PC-9 (cell line): Measurements from ENCODE around the gene MPL. TPM values are rescaled to one million over a fixed set of nuclear protein-coding genes. Genes with fewer than 3 reads are reported as not detected.

ENCODE experiments used
- BruUV-seq: library from RNA; stranded (reverse); fragments of 400-500 nt; replicated peaks from 2 replicates; lab custom pipeline; 2021; lab: Mats Ljungman, UMichigan
- CTCF ChIA-PET: fragments of 300-600 bp; sonication (Branson Sonifier 250); formaldehyde crosslinking; loops from one replicate; lab custom pipeline; 2022; ENCODE audit warnings: antibody characterized with exemption; lab: Charles Lee
- POLR2A ChIA-PET: fragments of 300-600 bp; sonication (Branson Sonifier 250); formaldehyde crosslinking; loops from one replicate; lab custom pipeline; 2022; ENCODE audit warnings: antibody characterized with exemption; ENCODE audit not compliant: unreplicated experiment; lab: Charles Lee
- DNase-seq, 2 experiments: peaks; one replicate each; pipeline versions ENCODE4 v3.0.0 to v3.0.0-alpha.2; 2015 to 2022; ENCODE audit warnings: mixed read lengths in 1 of 2
- H2AFZ ChIP-seq: fragments of 200-600 bp; sonication (generic); 2 replicates; pipeline ENCODE4 v1.8.1; 2017; ENCODE audit warnings: antibody characterized with exemption
- H3F3A ChIP-seq: fragments of 200-600 bp; sonication (generic); 2 replicates; pipeline ENCODE4 v1.8.1; 2017; ENCODE audit warnings: antibody characterized with exemption, mild to moderate bottlenecking, low read depth; ENCODE audit not compliant: insufficient read depth
- H3K27ac ChIP-seq: fragments of 200-600 bp; sonication (generic); 2 replicates; pipeline ENCODE4 v1.6.1; 2016; ENCODE audit warnings: mixed run types
- H3K27me3 ChIP-seq: fragments of 200-600 bp; sonication (generic); 2 replicates; pipeline ENCODE4 v1.6.1; 2016; ENCODE audit warnings: low read depth, mixed run types; ENCODE audit not compliant: insufficient read depth
- H3K36me3 ChIP-seq: fragments of 200-600 bp; sonication (generic); 2 replicates; pipeline ENCODE4 v1.6.1; 2016; ENCODE audit warnings: low read depth, mixed run types
- H3K4me1 ChIP-seq: fragments of 200-600 bp; sonication (generic); replicated peaks from 2 replicates; pipeline ENCODE4 v1.6.1; 2016; ENCODE audit warnings: mixed run types; ENCODE audit not compliant: insufficient read depth
- H3K4me2 ChIP-seq: fragments of 200-600 bp; sonication (generic); 2 replicates; pipeline ENCODE4 v1.6.1; 2017; ENCODE audit warnings: mixed run types
- H3K4me3 ChIP-seq: fragments of 200-600 bp; sonication (generic); 2 replicates; pipeline ENCODE4 v1.6.1; 2016; ENCODE audit warnings: mixed run types
- H3K79me2 ChIP-seq: fragments of 200-600 bp; sonication (generic); 2 replicates; pipeline ENCODE4 v1.6.1; 2017; ENCODE audit warnings: low read depth, mixed run types
- H3K9me2 ChIP-seq: fragments of 200-600 bp; sonication (generic); 2 replicates; pipeline ENCODE4 v1.8.1; 2017; ENCODE audit warnings: mild to moderate bottlenecking; ENCODE audit not compliant: insufficient read depth
- H3K9me3 ChIP-seq: fragments of 200-600 bp; sonication (generic); 2 replicates; pipeline ENCODE4 v1.8.1; 2016; ENCODE audit warnings: low read depth; ENCODE audit not compliant: insufficient read depth
- H4K20me1 ChIP-seq: fragments of 200-600 bp; sonication (generic); 2 replicates; pipeline ENCODE4 v1.8.1; 2017; ENCODE audit not compliant: insufficient read depth
- CTCF ChIP-seq: fragments of 200-600 bp; sonication (generic); conservative IDR thresholded peaks from 2 replicates; pipeline ENCODE4 v1.6.1; 2017; ENCODE audit warnings: mixed run types, antibody characterized with exemption, mild to moderate bottlenecking, moderate library complexity
- EZH2 ChIP-seq: fragments of 200-600 bp; sonication (generic); IDR thresholded peaks from 2 replicates; pipeline ENCODE4 v1.8.0; 2017; ENCODE audit warnings: antibody characterized with exemption, low read depth
- intact Hi-C: fragments of 100-400 bp; cut with micrococcal nuclease; formaldehyde crosslinking; loops from one replicate; pipeline ENCODE4 v1.10.0; 2022; ENCODE audit not compliant: unreplicated experiment
- total RNA-seq: library from RNA; stranded (reverse); gene quantifications from 2 replicates; pipeline ENCODE4 v1.2.3, GENCODE V29; 2021

The MPL gene
- total RNA-seq, 1 experiment from 2014 or later = 0.76 TPM

GRCh38 chr1:43377831-43378230, 40.2 kb downstream of the MPL start:
- peaks cover 4% of the 10 kb centered on the region; the same call in 1 of the 2 replicates for H3K36me3 ChIP-seq
- H3K4me3 ChIP-seq = no peak overlapping the region
- H3K79me2 ChIP-seq = 0 out of 2 replicates have a peak, but pooled peaks cover 6% of the 10 kb centered on the region
- no peaks in the 10 kb centered on the region for H3K9me3 ChIP-seq
- no peaks in the 10 kb centered on the region for H4K20me1 ChIP-seq
- peaks cover 18% of the 10 kb centered on the region for H3K4me1 ChIP-seq
- no peak for DNase-seq
- H3K27ac ChIP-seq = no peak overlapping the region
- no peaks in the 10 kb centered on the region for H3K9me2 ChIP-seq
- no TSS peak for BruUV-seq
- ChIA-PET POLR2A (interaction anchor here (0.7 kb wide), 1 partner anchor 12 kb away, joined by 14 read pairs; the partner anchor contains the start of genes MED8 and SZT2), CTCF (interaction anchor here (0.6 kb wide), 2 partner anchors 143 to 465 kb away, joined by 3 read pairs; no protein-coding TSS in a partner anchor)
- peaks cover 24% of the 10 kb centered on the region for H3F3A ChIP-seq
- no peaks in the 10 kb centered on the region for H3K27me3 ChIP-seq
- H2AFZ ChIP-seq = no peak overlapping the region
- TF ChIP-seq EZH2 (no peak), CTCF (no peak)
- H3K4me2 ChIP-seq = no peak overlapping the region
- intact Hi-C loops = no loop called here

- Histone ChIP-seq H4K20me1 (no peaks in the 10 kb centered on the region), H2AFZ (no peak overlapping the region), H3K36me3 (peaks cover 11% of the 10 kb centered on the region; the same call in 1 of the 2 replicates), H3K4me3 (no peak overlapping the region), H3K9me3 (no peaks in the 10 kb centered on the region), H3K27ac (no peak overlapping the region), H3F3A (peaks cover 19% of the 10 kb centered on the region; the same call in 1 of the 2 replicates), H3K4me1 (peaks cover 2% of the 10 kb centered on the region; the same call in 1 of the 2 replicates), H3K4me2 (no peak overlapping the region), H3K9me2 (no peaks in the 10 kb centered on the region), H3K27me3 (no peaks in the 10 kb centered on the region), H3K79me2 (0 out of 2 replicates have a peak, but pooled peaks cover 2% of the 10 kb centered on the region)
- BruUV-seq = no TSS peak
- intact Hi-C loops = no loop called here
- POLR2A ChIA-PET = no interaction called here
- no peak for TF ChIP-seq EZH2
- TF ChIP-seq CTCF = no peak
- CTCF ChIA-PET = no interaction called here
- DNase-seq = no peak
Measured at GRCh38 chr1:43379476-43379875, 41.9 kb downstream of the MPL start.

- Histone ChIP-seq H2AFZ (no peak overlapping the region), H3K4me3 (no peak overlapping the region), H3F3A (peaks cover 28% of the 10 kb centered on the region; the same call in 1 of the 2 replicates), H4K20me1 (no peaks in the 10 kb centered on the region), H3K79me2 (peaks cover under 1% of the 10 kb centered on the region; the same call in 1 of the 2 replicates), H3K9me3 (no peaks in the 10 kb centered on the region), H3K4me1 (no peaks in the 10 kb centered on the region), H3K27ac (no peak overlapping the region), H3K36me3 (peaks cover 30% of the 10 kb centered on the region), H3K27me3 (no peaks in the 10 kb centered on the region), H3K9me2 (no peaks in the 10 kb centered on the region), H3K4me2 (no peak overlapping the region)
- DNase-seq = no peak
- ChIA-PET POLR2A (interaction anchor here (0.6 to 0.7 kb wide), 2 partner anchors 8 to 176 kb away, joined by 4 to 34 read pairs; no protein-coding TSS in a partner anchor), CTCF (interaction anchor here (0.6 kb wide), 1 partner anchor 13 kb away, joined by 17 read pairs; no protein-coding TSS in a partner anchor)
- no peak for TF ChIP-seq EZH2
- TF ChIP-seq CTCF = no peak
- no TSS peak for BruUV-seq
- intact Hi-C loops = no loop called here
Measured at GRCh38 chr1:43381612-43382011, 44.0 kb downstream of the MPL start.
